Activated CD8-positive, alpha-beta memory T cell treated with anti-CD3 and anti-CD28 coated beads for 36 hours (primary cell): ENCODE measurements around the gene GBGT1. TPM values are rescaled to one million over a fixed set of nuclear protein-coding genes. Genes with fewer than 3 reads are reported as not detected.
"Not testable (repeated sequence)": the region's sequence is repeated elsewhere in the genome, so short reads cannot be mapped to it uniquely, and the experiment has no call there.

Experiments
- CTCF ChIA-PET: fragments of 350-600 bp; sonication (Branson Sonifier 250); formaldehyde crosslinking; loops from one replicate; lab custom pipeline; 2021; ENCODE audit warnings: antibody characterized with exemption; lab: Charles Lee
- POLR2A ChIA-PET: fragments of 350-600 bp; sonication (Branson Sonifier 250); formaldehyde crosslinking; loops from one replicate; lab custom pipeline; 2021; ENCODE audit warnings: antibody characterized with exemption; lab: Charles Lee
- total RNA-seq, 2 experiments: library from RNA; stranded (reverse); gene quantifications; one replicate each; pipeline ENCODE4 v1.2.3, GENCODE V29; 2021

The GBGT1 gene
- total RNA-seq, 2 experiments from 2014 or later = 2.5 to 3.1 TPM

DNA sequence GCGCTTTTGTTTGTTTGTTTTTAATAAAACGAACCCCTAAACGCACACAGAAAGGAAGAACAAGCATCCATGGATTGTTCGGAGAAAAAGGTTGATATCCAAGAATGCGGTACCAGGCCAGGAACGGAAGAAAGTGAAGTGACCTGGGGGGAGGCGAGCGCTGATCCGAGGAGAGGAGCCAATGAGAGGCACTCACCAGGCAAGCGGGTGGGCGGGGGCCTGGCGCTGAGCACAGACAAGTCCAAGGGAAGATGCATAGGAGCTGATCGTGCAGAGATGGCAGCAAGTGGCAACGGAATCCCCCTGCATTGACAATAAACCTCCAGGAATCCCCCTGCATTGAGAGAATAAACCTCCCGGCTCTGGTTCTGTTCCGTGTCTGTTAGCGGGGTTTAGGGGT lies 36.9 kb upstream of the GBGT1 start:
- ChIA-PET POLR2A (no interaction called here), CTCF (no interaction called here)

GRCh38 chr9:133199648-133200321 lies 36.1 kb upstream of the GBGT1 start:
- CTCF ChIA-PET = no interaction called here
- POLR2A ChIA-PET = no interaction called here

DNA sequence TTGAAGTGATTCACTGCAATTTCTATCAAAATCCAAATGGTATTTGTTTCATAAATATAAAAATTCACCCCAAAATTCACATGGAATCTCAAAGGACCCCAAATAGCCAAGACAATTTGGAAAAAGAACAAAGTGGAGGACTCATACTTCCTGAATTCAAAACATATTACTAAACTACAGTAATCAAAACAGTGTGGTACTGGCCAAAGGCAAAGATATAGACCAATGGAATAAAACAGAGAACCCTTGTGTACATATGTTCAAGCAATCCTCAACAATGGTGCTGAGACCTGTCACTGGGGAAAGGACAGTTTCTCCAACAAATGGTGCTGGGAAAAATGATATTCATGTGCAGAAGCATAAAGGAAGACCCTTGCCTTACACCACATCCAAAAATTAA lies 31.3 kb upstream of the GBGT1 start:
- ChIA-PET POLR2A (no interaction called here), CTCF (interaction anchor here (1.5 kb wide), 1 partner anchor 9 kb away, joined by 7 read pairs; no protein-coding TSS in a partner anchor)

DNA sequence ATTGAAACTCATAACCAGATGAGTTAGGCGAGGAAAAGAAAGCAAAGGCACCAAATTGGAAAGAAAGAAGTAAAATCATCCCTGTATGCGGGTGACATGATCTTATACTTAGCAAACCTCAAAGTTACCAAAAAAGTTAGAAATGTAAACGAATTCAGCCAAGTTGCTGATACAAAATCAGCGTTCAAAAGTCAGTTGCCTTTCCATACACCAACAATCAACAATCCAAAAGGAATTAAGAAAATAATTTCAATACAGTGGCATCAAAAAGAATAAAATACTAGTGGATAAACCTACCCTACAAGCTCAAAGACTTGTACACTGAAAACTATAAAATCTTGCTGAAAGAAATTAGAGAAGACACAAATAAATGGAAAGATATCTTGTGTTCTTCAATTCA lies 30.9 kb upstream of the GBGT1 start:
- CTCF ChIA-PET = interaction anchor here (1.5 kb wide), 1 partner anchor 9 kb away, joined by 7 read pairs; no protein-coding TSS in a partner anchor
- POLR2A ChIA-PET = no interaction called here

GRCh38 chr9:133191989-133192388 lies 28.3 kb upstream of the GBGT1 start:
- ChIA-PET CTCF (interaction anchor here (0.5 kb wide), 1 partner anchor 734 kb away, joined by 3 read pairs; no protein-coding TSS in a partner anchor), POLR2A (no interaction called here)

GRCh38 chr9:133189826-133190225 lies 26.1 kb upstream of the GBGT1 start:
- CTCF ChIA-PET = interaction anchor here (1.0 to 1.1 kb wide), 2 partner anchors 10 to 297 kb away, joined by 3 to 5 read pairs; no protein-coding TSS in a partner anchor
- POLR2A ChIA-PET = no interaction called here

DNA sequence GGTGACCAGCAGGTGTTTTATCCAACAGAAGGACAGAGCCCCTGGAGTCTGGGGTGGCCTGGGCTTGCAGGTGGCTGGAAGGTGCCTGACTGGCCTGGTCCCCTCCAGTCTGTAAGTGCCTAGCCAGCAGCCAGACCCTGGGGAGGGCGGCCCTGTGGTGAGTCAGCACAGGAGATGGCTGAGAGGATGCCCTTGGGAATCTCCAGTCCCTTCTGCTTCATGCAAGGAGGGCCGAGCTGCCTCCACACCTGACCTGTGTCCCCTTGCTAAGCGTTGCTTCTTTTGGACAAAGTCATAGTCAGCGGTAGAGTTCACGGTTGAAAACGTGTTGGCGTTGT lies 25.1 kb upstream of the GBGT1 start:
- ChIA-PET POLR2A (no interaction called here), CTCF (interaction anchor here (1.1 to 3.0 kb wide), 2 partner anchors 141 to 298 kb away, joined by 3 to 8 read pairs; no protein-coding TSS in a partner anchor)

DNA sequence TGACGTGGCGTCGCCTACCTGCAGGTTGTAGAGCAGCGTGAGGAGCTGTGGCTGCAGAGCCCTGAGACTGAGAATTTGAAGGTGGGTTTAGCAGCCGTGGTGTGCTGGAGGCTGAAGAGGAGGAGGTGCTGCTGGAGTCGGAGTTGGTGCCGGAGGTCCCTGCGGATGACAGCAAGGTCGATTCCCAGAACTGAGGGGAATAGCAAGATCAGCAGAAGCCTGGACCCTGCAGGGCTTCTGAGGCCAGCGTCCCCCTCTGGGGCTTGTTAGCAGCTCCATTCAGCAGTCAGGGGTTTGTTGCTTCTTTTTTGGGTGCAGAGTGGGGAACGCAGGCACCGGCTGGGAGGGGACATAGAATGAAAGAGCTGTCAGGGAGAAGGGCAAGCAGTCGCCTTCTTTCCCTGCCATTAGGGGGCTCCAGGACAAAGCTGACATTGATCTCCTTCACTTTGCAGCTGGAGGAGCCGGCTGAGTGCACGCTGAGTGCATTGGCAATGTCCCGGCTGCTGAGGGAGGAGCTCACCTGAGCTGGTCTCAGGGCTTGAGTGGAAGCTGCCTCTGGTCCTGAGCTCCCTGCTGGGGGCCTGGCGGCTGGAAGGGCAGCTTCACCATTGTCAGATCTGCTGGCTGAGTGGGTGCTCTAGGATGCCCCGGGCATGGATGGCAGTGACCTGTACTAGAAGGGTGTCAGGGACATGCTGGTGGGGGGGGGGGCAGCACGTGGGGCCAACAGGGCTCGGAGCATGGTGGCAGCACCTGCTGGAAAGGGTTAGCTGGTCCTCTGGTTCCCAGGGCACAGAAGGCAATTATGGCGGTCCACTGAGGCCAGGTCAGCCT lies 24.5 kb upstream of the GBGT1 start:
- POLR2A ChIA-PET = no interaction called here
- CTCF ChIA-PET = interaction anchor here (1.4 to 3.0 kb wide), 3 partner anchors 51 to 152 kb away, joined by 3 to 9 read pairs (median 8); no protein-coding TSS in a partner anchor

GRCh38 chr9:133187561-133188005 lies 23.9 kb upstream of the GBGT1 start:
- POLR2A ChIA-PET = no interaction called here
- CTCF ChIA-PET = interaction anchor here (1.4 to 3.0 kb wide), 5 partner anchors 52 to 309 kb away, joined by 3 to 17 read pairs (median 8); no protein-coding TSS in a partner anchor

- CTCF ChIA-PET = interaction anchor here (1.0 to 3.0 kb wide), 8 partner anchors 26 to 322 kb away, joined by 3 to 17 read pairs (median 4); no protein-coding TSS in a partner anchor
Observed at GRCh38 chr9:133186736-133187135, 23.0 kb upstream of the GBGT1 start.

GRCh38 chr9:133184971-133185370 lies 21.3 kb upstream of the GBGT1 start:
- ChIA-PET POLR2A (interaction anchor here (0.6 kb wide), 1 partner anchor 35 kb away, joined by 4 read pairs; no protein-coding TSS in a partner anchor), CTCF (interaction anchor here (0.7 to 1.5 kb wide), 2 partner anchors 70 to 294 kb away, joined by 3 to 6 read pairs; partner anchors contain the start of gene SLC2A6)

More at GRCh38 chr9:133186736-133187135, 23.0 kb upstream of the GBGT1 start:
- POLR2A ChIA-PET = interaction anchor here (0.5 to 0.9 kb wide), 2 partner anchors 10 to 284 kb away, joined by 3 read pairs; no protein-coding TSS in a partner anchor

- CTCF ChIA-PET = interaction anchor here (1.2 kb wide), 1 partner anchor 304 kb away, joined by 5 read pairs; no protein-coding TSS in a partner anchor
- POLR2A ChIA-PET = no interaction called here
Observed at GRCh38 chr9:133182151-133182550, 18.4 kb upstream of the GBGT1 start.

DNA sequence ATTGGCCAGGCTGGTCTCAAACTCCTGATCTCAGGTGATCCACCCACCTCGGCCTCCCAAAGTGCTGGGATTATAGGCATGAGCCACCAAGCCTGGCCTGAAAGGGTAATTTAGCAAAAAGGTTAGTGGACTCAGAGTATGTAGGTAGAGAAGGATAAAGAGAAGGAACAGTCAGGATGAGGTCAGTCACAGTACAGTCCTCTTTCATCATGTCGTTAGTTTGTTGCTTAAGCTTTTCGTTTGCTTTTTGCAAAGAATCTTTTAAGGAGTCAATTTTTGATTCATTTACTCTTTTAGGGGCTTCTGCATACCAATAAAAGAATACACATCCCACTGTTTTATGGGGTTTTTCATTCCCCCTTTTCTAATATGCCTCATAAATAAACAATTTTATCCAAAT lies 17.8 kb upstream of the GBGT1 start:
- POLR2A ChIA-PET = no interaction called here

DNA sequence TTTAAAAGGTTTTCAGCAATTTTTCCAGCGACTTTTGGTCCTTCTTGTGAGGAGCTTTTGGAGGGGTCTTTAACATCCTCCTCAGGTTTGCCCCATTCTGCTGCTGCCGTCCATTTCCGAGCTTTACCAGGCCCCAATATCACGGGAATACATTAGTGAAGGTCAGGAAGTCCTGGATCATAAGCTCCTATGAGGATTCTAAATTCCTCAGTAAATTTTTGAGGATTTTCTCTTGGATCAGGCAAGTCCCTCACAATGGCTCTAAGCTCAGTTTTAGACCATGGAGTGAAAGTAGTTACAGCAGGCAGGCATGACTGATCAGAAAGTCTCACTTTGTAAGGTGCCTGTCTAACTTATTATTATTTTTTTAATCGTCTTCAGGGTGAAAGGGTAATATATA lies 17.2 kb upstream of the GBGT1 start:
- ChIA-PET CTCF (interaction anchor here (1.1 to 1.8 kb wide), 3 partner anchors 9 to 14 kb away, joined by 5 to 7 read pairs (median 5); no protein-coding TSS in a partner anchor), POLR2A (no interaction called here)

More for the DNA sequence above, 17.8 kb upstream of the GBGT1 start:
- CTCF ChIA-PET = interaction anchor here (1.1 to 1.8 kb wide), 3 partner anchors 10 to 305 kb away, joined by 5 to 7 read pairs (median 5); no protein-coding TSS in a partner anchor

GRCh38 chr9:133173056-133173455 lies 9.3 kb upstream of the GBGT1 start:
- ChIA-PET CTCF (no interaction called here), POLR2A (no interaction called here)

- POLR2A ChIA-PET = no interaction called here
Observed at GRCh38 chr9:133171161-133171961, 7.6 kb upstream of the GBGT1 start.

GRCh38 chr9:133170716-133171115 lies 7.0 kb upstream of the GBGT1 start:
- POLR2A ChIA-PET = interaction anchor here (0.7 kb wide), 1 partner anchor 102 kb away, joined by 3 read pairs; no protein-coding TSS in a partner anchor

More at GRCh38 chr9:133171161-133171961, 7.6 kb upstream of the GBGT1 start:
- CTCF ChIA-PET = interaction anchor here (1.6 kb wide), 1 partner anchor 9 kb away, joined by 5 read pairs; no protein-coding TSS in a partner anchor

GRCh38 chr9:133169687-133170086 lies 6.0 kb upstream of the GBGT1 start:
- POLR2A ChIA-PET = not testable (repeated sequence)

More at GRCh38 chr9:133170716-133171115, 7.0 kb upstream of the GBGT1 start:
- CTCF ChIA-PET = interaction anchor here (1.6 kb wide), 1 partner anchor 10 kb away, joined by 5 read pairs; no protein-coding TSS in a partner anchor

More at GRCh38 chr9:133169687-133170086, 6.0 kb upstream of the GBGT1 start:
- CTCF ChIA-PET = not testable (repeated sequence)
